Measurements from ENCODE around the gene ANO3.

The ANO3 gene

DNA sequence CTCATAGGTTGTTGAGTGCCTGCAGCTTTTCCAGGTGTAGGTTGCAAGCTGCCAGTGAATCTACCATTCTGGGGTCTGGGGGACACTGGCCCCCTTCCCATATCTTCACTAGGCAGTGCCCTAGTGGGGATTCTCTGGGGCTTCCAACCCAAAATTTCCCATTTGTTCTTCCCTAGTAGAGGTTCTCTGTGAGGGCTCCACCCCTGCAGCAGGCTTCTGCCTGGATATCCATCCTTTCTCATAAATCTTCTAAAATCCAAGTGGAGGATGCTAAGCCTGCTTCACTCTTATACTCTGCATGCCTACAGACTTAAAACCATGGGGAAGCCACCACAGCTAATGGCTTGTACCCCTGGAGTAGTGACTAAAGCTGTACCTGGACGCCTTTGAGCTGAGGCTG, 33.4 kb downstream of the ANO3 start:
- no peak for DNase-seq

DNA sequence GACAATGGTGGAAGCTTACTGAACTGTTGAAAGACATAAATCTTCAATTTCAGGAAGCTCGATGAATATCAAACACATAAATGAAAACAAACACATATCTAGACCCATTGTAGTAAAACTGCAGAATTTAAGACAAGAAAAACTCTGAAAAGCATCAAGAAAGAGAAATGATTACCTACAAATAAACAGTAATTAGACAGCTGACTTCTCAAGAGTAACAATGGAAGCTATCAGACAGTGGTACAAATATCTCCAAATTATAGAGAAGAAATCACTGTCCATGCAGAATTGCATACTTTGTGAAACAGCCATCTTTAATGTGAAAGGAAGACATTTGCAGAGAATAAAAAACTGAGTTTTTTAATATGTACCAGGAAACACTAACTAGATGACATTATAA, 45.7 kb downstream of the ANO3 start:
- DNase-seq: no peak

DNA sequence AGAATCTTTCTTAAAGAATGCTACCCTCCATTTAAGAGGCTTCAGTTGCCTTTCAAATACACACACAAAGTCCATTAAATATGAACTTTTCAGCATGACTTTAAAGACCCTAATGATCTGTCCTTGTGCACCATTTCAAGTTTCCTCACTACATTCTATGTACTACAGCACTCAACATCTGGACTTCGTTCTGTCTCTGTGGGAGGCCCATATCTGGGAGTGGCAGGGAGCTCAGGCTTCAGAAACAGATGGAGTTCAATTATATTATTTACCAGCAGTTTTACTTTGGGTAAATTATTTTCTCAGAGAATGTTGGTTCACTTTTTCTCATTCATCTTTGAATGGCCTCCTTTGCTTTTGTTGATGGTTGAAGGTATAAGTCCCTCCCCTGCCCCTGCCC, 67.4 kb downstream of the ANO3 start:
- no peak for DNase-seq

DNA sequence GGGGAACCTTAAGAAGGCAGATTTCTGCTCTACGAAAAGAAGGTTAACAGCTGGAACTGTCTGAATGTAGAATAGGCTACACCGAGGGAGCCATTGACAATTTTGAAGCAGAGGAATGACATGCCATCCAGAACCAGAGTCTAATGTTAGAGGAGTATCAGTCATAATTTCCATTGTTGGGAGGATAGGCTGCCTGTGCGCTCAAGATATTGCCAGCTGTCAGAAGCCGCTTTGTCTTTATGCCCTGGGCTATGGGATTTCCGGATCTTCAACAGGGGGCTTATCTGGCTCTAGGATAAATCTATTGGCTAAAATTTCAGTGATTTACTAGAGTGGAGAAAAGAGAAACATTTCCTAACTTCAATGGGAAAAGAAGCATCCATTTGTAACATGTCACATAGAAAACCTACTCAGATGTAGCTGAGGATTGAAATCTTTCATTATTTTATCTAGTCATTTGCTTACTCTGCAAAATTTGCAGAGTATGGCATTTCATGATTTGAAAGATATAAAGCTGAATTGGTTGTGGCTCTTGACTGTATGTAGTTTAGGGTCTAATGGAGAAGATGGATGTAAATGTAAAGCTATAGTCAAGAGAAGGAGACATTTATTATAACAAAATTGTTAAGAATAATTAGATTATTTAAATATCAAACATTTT, 78.9 kb downstream of the ANO3 start:
- DNase-seq: no peak

DNA sequence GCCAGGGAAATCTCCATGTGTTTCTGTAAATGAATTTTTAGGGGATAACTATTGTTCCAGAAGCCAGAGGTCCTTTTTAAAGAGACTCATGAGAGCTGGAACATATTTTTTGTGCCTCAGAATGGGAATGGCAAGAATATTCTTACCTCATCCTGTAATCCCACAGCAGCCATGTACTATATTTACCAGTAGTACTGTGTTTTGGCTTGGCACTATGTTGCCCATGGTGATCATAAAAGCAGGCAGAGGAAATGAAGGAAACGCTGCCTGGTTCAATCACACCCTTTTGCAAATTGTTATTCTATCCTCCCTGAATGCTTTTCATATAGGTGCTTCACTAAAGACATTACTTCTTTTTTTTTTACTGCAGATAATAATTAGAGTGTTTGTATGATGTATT, 81.0 kb downstream of the ANO3 start:
- DNase-seq: no peak

DNA sequence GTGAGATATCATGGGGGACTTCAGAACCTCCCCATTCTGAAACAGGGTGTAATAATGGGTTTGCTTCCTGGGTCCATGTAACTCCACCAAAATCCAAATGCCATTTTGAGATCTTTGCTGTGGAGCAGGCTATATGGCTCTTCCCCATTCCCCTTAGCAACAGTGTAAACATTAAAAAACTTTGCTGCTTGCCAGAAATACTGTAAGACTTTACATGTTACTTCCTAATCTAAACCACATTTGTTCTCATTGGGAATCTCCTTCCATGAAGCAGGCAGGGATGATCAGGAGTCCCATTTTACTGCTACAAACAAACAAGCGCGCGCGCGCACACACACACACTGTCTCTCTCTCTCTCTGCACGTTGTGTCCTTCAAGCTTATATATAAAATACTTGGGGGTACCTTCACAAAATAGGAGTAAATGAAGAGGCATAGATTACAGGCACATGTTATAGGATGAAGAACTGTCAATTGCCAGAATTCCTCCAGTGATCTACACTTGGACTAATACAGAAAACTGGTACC, 86.5 kb downstream of the ANO3 start:
- no peak for DNase-seq

DNA sequence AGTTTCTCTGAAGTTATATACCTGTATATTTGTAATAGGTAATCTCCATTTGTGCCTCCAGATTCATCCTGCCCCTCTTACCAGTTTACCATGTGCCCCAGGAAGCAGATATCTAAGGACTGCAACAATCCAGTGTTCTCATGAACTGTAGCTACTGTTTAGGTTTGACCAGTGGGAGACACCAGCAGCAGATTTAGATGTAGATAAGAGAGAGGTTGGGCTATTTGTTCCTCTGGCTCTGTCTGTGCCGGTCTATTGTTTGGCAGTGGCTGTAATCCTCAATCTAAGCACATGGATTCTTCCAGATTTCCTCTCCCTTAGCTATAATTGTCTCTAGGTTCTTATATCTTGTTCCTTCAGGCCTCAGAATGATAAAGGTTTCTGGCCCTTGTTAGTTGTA, 88.4 kb downstream of the ANO3 start:
- no peak for DNase-seq

DNA sequence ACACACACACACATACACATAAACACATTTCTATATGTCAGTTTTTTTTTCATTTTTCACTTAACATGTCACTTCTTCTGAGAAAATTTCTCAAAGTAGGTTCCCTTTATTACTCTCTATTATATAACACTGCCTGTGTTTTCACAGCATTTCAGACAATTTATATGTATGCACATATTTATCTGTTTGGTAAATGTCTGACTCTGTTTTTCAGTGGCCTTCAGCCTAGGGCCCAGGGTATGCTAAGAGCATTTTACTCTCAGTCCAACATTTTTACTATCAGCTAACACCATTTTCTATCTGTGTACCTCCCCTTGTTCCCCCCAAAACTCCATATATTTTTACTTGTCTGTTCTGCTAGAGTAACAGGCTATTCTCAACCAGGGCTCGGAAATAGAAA, 92.3 kb downstream of the ANO3 start:
- DNase-seq: no peak

DNA sequence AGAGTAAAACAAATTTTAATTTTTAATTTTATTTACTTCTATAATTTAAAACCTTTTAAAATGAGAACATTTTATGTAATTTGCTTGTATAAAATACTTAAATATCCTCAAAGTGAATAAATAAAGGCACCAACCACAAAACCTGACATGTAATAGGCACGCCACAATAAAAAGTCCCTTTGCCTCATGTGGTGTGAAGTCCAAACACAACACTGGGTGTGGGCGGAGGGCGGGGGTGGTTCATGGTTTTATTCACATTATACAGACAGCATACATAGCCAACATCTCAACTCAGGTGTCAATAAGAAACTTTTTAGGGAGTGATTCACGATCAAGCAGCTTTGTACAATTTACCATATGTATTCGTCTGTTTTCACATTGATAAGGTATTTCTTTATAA, 107.9 kb downstream of the ANO3 start:
- no peak for DNase-seq

DNA sequence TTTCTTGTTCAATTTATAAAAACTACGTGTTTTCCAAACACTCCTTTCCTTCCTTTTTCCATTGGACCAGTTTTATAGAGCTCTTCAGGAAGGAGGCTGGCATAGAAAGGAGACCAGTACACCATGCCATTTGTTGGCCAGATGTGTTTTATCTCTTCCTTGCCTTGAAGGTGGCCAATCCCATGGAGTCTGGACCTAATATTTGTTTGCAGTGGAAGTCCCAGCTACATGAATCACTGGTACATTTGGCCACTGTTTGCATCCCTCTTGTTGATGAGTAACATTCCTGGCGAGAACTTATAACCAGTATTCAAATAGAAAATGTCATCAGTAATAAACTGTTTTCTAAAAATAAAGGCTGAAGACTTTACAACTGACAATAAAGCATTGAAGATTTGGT, 110.2 kb downstream of the ANO3 start:
- DNase-seq: no peak

DNA sequence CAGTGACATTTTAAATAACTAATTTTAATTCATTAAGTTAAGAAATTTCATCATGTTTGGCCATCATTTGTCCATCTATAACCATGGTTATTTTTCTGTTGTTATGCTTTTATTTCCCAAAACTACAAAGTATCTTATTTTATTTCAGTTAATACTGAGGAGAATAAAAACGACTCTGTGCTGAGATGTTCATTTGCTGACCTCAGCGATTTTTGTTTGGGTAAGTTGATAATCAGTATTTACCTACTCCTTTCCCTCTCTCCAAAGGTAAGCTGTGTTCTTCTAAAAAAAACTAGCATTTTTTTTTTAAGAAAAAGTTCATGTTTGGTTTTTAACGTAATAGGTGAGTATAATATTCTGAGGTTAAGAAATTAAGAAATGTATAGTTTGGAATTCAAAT, 111.7 kb downstream of the ANO3 start:
- no peak for DNase-seq

DNA sequence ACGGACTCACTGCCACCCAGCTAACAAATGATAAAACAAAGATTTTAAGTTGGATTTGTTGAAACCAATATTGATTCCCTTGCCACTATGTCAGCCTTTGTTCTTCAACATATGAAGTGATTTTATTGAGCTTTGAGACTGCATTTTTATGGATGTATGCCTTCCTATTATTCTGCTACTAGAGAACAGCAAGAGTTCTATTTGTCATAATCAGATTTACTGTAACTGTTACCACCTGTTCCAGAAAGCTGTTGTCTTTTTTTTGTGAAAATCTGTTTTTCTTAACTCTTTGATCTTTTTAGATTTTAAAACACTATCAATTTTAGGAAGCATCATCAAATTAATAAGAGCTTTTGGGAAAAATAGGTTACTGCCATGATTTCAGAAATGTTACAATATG, 125.7 kb downstream of the ANO3 start:
- DNase-seq: no peak

DNA sequence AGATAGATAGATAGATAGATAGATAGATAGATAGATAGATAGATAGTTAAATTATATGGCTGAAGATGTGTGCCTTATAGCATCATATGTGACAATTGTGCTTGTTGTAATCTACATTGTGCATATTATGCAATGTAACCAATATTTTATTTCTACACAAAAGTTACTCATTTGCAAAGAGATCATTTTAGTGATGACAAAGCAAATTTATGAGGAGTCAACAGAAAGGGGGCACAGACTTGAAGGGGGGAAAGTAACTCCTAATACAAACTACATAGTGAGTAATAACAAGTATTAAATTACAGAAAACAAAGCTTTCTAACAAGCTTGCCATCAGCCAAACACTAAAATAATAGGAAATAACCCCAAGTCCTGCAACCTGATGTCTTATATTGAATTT, 133.3 kb downstream of the ANO3 start:
- no peak for DNase-seq

DNA sequence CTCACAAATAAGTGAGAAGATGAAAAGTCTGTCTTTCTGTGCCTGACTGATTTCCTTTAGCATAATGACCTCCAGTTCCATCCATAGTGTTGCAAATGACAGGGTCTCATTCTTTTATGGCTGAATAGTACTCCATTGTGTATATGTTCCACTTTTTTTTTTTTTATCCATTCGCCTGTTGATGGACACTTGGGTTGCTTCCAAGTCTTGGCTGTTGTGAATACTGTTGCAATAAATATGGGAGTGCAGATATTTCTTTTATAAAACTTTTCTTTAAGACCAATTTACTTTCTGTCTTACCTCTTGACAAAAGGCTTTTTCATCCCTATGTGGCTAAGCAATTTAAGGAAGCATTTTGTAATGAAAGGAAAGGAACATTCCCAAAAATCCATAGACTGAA, 135.6 kb downstream of the ANO3 start:
- no peak for DNase-seq

DNA sequence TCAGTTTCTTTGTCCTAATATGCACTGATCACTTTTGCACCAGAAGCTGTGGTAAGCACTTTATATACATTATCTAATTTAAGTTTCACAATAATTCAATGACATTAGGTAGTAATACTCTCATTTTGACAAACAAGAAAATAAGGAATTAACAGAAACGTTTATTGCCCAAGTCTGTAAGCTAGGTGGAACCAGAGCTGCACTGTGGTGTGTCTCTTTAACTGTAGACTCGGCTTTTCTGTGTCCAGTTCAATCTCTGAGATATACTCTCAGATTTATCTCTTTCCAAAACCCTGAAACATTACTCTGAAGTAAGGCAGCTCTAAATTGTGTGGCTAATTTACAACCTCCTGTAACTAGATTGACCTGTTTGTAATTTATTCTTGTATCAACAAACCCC, 139.1 kb downstream of the ANO3 start:
- DNase-seq: no peak

DNA sequence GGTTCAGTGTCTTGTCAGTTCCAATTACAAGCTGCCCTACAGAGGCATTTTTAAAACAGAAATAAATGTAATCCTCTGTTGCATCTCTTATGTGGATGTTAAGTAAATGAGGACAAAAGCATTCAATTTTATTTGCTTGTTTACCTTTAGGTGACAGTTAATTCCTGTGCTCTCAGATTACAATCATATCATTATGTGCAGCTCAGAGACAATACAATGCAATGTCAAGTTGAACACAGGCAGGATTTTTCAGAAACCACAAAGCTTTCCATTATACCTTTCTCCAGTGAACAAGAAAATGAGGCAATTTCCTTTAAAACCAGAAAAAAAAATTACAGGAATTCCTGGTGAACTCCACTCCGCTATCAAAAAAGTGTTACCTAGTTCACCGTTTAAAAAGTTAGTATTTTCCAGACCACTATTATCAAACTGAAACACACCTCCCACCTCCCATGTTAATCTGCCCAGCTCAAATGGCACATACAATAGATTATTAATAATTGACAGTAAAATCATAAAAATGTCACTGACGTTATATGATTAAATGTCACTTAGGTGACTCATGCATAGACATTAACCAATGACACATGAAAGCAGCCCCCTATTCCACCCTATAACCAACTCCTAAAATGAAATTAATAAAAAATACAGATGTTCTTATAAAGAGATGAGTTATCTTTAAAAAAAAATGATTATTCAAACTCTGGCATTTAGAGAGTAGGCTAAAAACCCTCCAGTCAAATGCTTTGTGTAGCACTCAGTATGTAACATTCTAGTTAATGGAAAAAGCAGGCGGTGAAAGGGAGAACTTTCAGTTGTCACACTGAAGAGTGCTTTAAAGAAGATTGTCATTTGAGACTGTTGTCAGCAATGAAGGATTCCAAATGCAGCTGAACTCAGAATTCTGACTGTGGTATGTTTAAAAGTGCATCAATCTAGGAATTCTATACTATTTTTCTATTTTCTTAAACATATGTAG, 141.6 kb downstream of the ANO3 start:
- no peak for DNase-seq

DNA sequence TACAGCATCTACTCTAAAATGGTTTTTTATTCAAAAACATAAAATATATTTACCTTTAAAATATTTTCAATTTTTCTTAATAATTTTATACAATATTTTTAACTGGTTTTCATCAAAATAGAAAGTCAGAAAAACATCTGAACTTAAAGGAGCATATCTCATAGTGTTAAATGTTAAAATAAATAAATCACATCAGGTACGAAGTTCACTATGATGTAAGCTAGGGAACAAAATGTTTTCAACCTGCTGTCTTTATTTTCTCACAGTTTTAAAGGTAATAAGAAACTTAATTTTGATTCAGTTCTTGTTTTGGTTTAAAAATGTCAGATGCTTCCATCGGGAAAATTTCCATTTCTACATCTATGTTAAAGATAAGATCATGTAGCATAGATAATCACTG, 142.5 kb downstream of the ANO3 start:
- DNase-seq: no peak

DNA sequence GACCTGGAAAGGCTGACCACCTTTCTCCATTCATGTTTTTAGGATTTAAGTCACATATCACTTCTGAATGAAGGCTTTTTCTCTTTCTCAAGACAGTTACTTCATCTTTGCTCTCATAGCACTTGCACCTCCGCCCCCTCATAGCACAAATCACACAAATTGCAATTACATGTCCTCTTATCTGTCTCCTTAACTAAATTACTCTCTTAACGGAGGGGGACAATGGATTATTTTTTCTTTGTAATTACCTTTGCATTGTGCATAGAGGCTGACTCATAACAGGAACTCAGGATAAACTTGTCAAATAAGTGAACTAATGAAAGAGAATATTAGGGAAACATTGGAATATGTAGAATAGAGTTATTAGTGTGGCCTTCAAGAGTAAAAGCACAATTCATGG, 145.5 kb downstream of the ANO3 start:
- DNase-seq: no peak

DNA sequence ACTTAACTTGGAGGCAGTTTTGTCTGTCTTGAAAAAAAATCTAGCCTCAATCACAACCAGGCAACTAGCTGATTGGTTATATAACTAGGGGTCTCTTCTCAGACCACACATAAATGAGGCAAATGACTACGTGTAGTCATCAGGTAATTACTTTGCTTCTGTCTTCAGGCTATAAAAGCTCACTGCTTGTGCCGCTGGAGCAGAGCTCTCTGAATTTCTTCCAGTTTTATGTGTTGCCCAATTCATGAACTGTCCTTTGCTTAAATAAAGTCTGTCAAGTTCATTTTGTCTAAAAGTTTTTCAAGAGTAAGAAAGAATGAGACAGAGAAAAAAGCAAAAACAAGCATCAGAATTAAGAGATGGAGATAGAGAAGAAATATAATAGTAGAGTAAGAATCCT, 146.8 kb downstream of the ANO3 start:
- no peak for DNase-seq

DNA sequence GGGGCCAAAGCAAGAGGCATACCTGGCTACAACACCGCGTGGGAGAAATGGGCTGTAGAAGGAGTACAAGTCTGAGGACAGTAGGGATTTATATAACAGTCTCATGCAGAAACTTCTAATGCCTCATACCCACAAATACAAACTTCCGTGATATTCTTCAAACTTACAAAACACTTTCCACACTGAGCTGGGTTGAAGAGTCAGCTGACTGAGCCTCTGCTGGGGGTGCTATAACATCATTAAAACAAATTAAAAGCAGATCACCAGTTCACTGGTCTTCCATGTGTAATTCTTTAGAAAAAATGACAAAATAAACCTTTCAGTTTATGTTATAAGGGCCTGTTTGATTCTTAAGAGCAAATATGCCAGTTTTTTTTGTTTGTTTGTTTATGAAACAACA, 148.1 kb downstream of the ANO3 start:
- no peak for DNase-seq

DNA sequence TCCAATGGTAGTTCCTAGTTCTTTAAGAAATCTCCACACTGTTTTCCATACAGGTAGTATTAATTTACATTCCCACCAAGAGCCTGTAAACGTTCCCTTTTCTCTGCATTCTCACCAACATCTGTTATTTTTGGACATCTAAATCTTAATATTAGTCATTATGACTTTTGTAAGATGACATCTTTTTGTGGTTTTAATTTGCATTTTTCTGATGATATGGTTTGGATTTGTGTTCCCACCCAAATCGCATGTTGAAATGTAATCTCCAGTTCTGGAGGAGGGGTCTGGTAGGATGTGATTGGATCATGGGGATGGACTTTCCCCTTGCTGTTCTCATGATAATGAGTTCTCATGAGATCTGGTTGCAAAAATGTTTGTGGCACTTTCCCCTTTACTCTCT, 151.2 kb downstream of the ANO3 start:
- no peak for DNase-seq

DNA sequence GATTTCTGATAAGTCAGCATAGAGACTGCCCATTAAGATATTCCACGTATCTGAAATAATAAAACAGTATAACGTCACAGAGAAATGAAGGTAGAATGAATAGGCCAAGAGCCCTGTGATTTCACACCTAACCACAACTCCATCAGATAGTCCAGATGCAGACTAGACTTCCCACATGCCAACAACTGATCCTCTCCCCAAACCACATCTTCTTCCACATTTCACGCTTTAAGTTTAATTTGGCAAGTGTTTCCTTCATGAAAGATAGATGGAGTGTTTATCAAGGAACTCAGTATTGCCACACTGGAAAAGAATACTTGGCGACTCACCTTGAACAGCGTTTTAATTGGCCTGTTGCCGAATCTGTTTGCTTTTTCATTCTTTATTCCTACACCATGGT, 158.6 kb downstream of the ANO3 start:
- no peak for DNase-seq

DNA sequence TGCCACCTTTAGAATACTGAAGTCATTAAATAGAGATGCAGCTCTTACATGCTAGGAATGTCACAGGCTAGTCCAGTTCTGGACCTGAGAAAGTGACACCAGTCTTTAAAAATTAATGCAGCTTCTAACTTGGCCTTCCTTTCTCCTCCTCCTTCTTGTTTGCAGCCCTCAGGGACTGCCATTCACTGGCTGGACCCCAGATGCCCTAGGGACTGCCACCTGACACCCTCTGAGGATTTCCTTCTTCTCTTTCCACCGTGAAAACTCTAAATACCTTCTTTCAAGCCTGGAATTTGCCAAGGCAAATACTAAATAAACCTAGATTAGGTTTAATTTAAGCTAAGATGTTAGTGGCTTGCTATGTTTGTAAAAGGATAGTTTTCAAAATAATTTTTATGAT, 161.7 kb downstream of the ANO3 start:
- DNase-seq: no peak

DNA sequence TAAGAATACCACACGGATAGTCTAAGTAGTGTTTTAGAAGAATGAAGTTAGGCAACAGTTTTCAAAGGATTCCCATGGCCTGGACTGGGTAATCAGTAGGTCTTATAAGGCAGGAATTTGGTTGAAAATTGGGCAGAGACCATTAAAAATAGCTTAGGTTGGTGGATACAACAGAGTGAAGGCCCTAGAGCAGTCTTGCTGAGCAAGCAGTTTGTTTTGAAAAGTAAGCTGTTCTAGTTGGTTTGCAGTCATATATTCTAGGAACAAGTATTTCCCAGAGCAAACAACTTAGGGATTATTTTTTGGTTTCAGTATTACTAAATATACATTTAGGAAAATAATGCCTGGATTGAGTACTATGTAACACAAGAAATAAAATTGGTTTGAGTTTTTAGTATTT, 175.3 kb downstream of the ANO3 start:
- no peak for DNase-seq

All from cerebellar nuclear complex (tissue), 1 donor.